GM12892 (cell line): ENCODE measurements around the gene ELP1.

Source experiments
- POLR2A ChIP-seq: IDR thresholded peaks from 2 replicates; pipeline ENCODE4 v1.6.1; 2011; ENCODE audit warnings: low read depth, low read length, control low read depth
- POLR2AphosphoS5 ChIP-seq: IDR thresholded peaks from 2 replicates; pipeline ENCODE4 v1.6.1; 2011; ENCODE audit warnings: low read depth, low read length, control low read depth
- TAF1 ChIP-seq: IDR thresholded peaks from 2 replicates; pipeline ENCODE4 v1.6.1; 2011; ENCODE audit warnings: low read depth, mild to moderate bottlenecking, control low read depth, low read length, borderline replicate concordance

DNA sequence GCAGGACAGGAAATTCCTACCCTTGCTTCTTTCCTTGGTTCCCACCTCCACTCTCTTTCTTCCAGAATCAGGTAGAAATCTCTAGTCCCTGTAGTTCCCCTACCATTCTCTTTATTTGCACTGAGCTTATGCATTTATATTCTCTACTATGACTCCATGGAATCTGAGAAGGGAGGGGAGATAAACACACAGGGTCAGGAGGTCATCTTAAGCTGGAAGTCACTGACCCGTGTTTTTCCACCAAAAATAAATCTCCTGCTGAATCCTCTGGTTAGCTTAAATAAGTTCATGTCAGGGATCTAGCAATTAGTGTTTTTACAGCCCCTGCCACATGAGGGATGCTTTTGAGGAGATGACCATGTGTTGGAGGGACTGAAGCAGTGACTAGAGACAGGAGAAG is 81.8 kb downstream of the ELP1 start:
- TF ChIP-seq POLR2A (no peak), POLR2AphosphoS5 (no peak), TAF1 (no peak)
